Myocyte (in vitro differentiated cells): ENCODE data around the gene ADARB1. TPM values are rescaled to one million over a fixed set of nuclear protein-coding genes. Genes with fewer than 3 reads are reported as not detected.

Experiments used
- DNase-seq: peaks from one replicate; pipeline ENCODE4 v3.0.0-alpha.2; 2012; ENCODE audit warnings: low read depth
- total RNA-seq: library from RNA; depleted of rRNA; stranded (reverse); fragments of >200 nt; gene quantifications from 2 replicates; pipeline ENCODE4 v1.2.3, GENCODE V29; 2014

ADARB1 gene
- total RNA-seq, 1 donor from 2014 or later = 15.9 TPM

- no peak for DNase-seq
Observed at GRCh38 chr21:45039317-45040156, 34.8 kb upstream of the ADARB1 start.

- DNase-seq = no peak
Observed at GRCh38 chr21:45040157-45040711, 34.1 kb upstream of the ADARB1 start.

- DNase-seq = no peak
Observed at GRCh38 chr21:45040739-45041138, 33.6 kb upstream of the ADARB1 start.

- DNase-seq = peak; percentile 59
Observed at GRCh38 chr21:45041351-45041805, 33.0 kb upstream of the ADARB1 start.

- no peak for DNase-seq
Observed at GRCh38 chr21:45041984-45042663, 32.3 kb upstream of the ADARB1 start.

- no peak for DNase-seq
Observed at GRCh38 chr21:45042664-45043161, 31.7 kb upstream of the ADARB1 start.

- no peak for DNase-seq
Observed at GRCh38 chr21:45043541-45044020, 30.8 kb upstream of the ADARB1 start.

GRCh38 chr21:45045481-45045880, 28.9 kb upstream of the ADARB1 start:
- DNase-seq = no peak

GRCh38 chr21:45047257-45047656, 27.1 kb upstream of the ADARB1 start:
- no peak for DNase-seq

- no peak for DNase-seq
Observed at GRCh38 chr21:45048026-45048698, 26.2 kb upstream of the ADARB1 start.

GRCh38 chr21:45048968-45049367, 25.4 kb upstream of the ADARB1 start:
- no peak for DNase-seq

- peak; percentile 67 for DNase-seq
Observed at GRCh38 chr21:45049714-45050344, 24.6 kb upstream of the ADARB1 start.

- peak; percentile 94 for DNase-seq
Observed at GRCh38 chr21:45050345-45050796, 24.0 kb upstream of the ADARB1 start.

GRCh38 chr21:45050797-45051489, 23.4 kb upstream of the ADARB1 start:
- peak; percentile 50 for DNase-seq

GRCh38 chr21:45051580-45052434, 22.6 kb upstream of the ADARB1 start:
- no peak for DNase-seq

GRCh38 chr21:45052960-45053359, 21.4 kb upstream of the ADARB1 start:
- no peak for DNase-seq

GRCh38 chr21:45053561-45054226, 20.7 kb upstream of the ADARB1 start:
- DNase-seq = peak; percentile 61

GRCh38 chr21:45054227-45054926, 20.0 kb upstream of the ADARB1 start:
- DNase-seq = no peak
